HFF-Myc (cell line): Measurements from ENCODE around the gene DOK1.

Experiments used
- DNase-seq: peaks from one replicate; pipeline ENCODE4 v3.0.0-alpha.2; 2011; ENCODE audit warnings: low read depth; ENCODE audit errors: extremely low read depth
- H3K4me3 ChIP-seq: replicated peaks from 2 replicates; pipeline ENCODE4 v1.5.1; 2011; ENCODE audit warnings: low read depth, mild to moderate bottlenecking, control low read depth, low read length
- CTCF ChIP-seq: IDR thresholded peaks from 2 replicates; pipeline ENCODE4 v1.5.1; 2012; ENCODE audit warnings: mild to moderate bottlenecking, low read depth, low read length, control low read depth; ENCODE audit errors: missing control alignments

DOK1 gene

GRCh38 chr2:74585406-74586185 lies 31.1 kb downstream of the DOK1 start:
- DNase-seq, result no peak
- no peak overlapping the region for H3K4me3 ChIP-seq
- no peak for TF ChIP-seq CTCF

GRCh38 chr2:74587664-74588277 lies 33.3 kb downstream of the DOK1 start:
- no peak for DNase-seq
- no peak overlapping the region for H3K4me3 ChIP-seq
- TF ChIP-seq CTCF, result peak; percentile 69

GRCh38 chr2:74588664-74589063 lies 34.1 kb downstream of the DOK1 start:
- TF ChIP-seq CTCF, result no peak
- DNase-seq, result no peak
- H3K4me3 ChIP-seq, result no peak overlapping the region

- no peak overlapping the region for H3K4me3 ChIP-seq
- no peak for DNase-seq
- no peak for TF ChIP-seq CTCF
Observed at GRCh38 chr2:74593826-74594772, 39.6 kb downstream of the DOK1 start.

- DNase-seq, result no peak
- no peak for TF ChIP-seq CTCF
- no peak overlapping the region for H3K4me3 ChIP-seq
Observed at GRCh38 chr2:74596584-74596983, 42.1 kb downstream of the DOK1 start.

GRCh38 chr2:74597410-74597809 lies 42.9 kb downstream of the DOK1 start:
- H3K4me3 ChIP-seq, result no peak overlapping the region
- DNase-seq, result peak; percentile 81
- no peak for TF ChIP-seq CTCF
